Endothelial cell of umbilical vein (primary cell): ENCODE results near the gene SLC5A10. TPM values are rescaled to one million over a fixed set of nuclear protein-coding genes. Genes with fewer than 3 reads are reported as not detected.

Experiments used
- BruUV-seq: library from RNA; stranded (reverse); fragments of 400-500 nt; replicated peaks from 2 replicates; lab custom pipeline; 2021; lab: Mats Ljungman, UMichigan
- CTCF ChIA-PET: fragments of 300-600, 350-600 bp; sonication (Branson Sonifier 250); formaldehyde crosslinking; loops from one replicate; lab custom pipeline; 2021; ENCODE audit warnings: antibody characterized with exemption, inconsistent platforms; lab: Charles Lee
- POLR2A ChIA-PET: fragments of 300-600, 350-600 bp; sonication (Branson Sonifier 250); formaldehyde crosslinking; loops from one replicate; lab custom pipeline; 2021; ENCODE audit warnings: antibody characterized with exemption, inconsistent platforms; lab: Charles Lee
- DNase-seq: peaks from one replicate; pipeline ENCODE4 v3.0.0-alpha.2; 2011; ENCODE audit warnings: low read depth, low spot score
- FAIRE-seq: peaks from 2 replicates; lab custom pipeline; 2011; peaks lifted over from hg19 to GRCh38; lab: Jason Lieb, UNC
- H2AFZ ChIP-seq: 2 replicates; pipeline ENCODE4 v1.6.0; 2012; ENCODE audit warnings: low read depth, low read length, control low read depth, inconsistent platforms
- H3K27ac ChIP-seq: 2 replicates; pipeline ENCODE4 v1.5.1; 2011; ENCODE audit warnings: low read depth, mild to moderate bottlenecking, control low read depth, low read length, moderate library complexity; ENCODE audit not compliant: insufficient read depth
- H3K27me3 ChIP-seq, 2 experiments: 2 replicates each; pipeline versions ENCODE4 v1.6.0 to v1.6.1; 2011; ENCODE audit warnings: low read length in 2 of 2, mixed read lengths in 1 of 2; ENCODE audit not compliant: control insufficient read depth in 2 of 2, insufficient read depth in 2 of 2
- H3K36me3 ChIP-seq, 2 experiments: 2 replicates in 1 of 2; 3 replicates in 1 of 2; pipeline ENCODE4 v1.5.1; 2011; ENCODE audit warnings: low read length in 2 of 2, mild to moderate bottlenecking in 1 of 2, moderate library complexity in 1 of 2; ENCODE audit not compliant: control insufficient read depth in 2 of 2, insufficient read depth in 2 of 2; ENCODE audit errors: extremely low read depth in 1 of 2
- H3K4me1 ChIP-seq: 3 replicates; pipeline ENCODE4 v1.5.1; 2011; ENCODE audit warnings: mild to moderate bottlenecking, low read length; ENCODE audit not compliant: control insufficient read depth, insufficient read depth; ENCODE audit errors: extremely low read depth
- H3K4me2 ChIP-seq: 2 replicates; pipeline ENCODE4 v1.6.1; 2011; ENCODE audit warnings: low read length, control low read depth, mixed read lengths; ENCODE audit not compliant: insufficient read depth
- H3K4me3 ChIP-seq, 3 experiments: fragments of 200-600 bp in 1 of 3; sonication (generic), shearing (Covaris generic) in 1 of 3; replicated peaks in 1 of 3; 2 replicates each; pipeline ENCODE4 v1.5.1; 2011 to 2016; ENCODE audit warnings: control low read depth in 3 of 3, low read length in 3 of 3, mild to moderate bottlenecking in 2 of 3, inconsistent platforms in 1 of 3, low read depth in 1 of 3, moderate library complexity in 1 of 3; ENCODE audit not compliant: insufficient read depth in 1 of 3
- H3K79me2 ChIP-seq: 2 replicates; pipeline ENCODE4 v1.6.0; 2012; ENCODE audit warnings: low read length, inconsistent platforms; ENCODE audit not compliant: control insufficient read depth, insufficient read depth
- H3K9ac ChIP-seq: replicated peaks from 2 replicates; pipeline ENCODE3; 2011; ENCODE audit warnings: low read length, control low read depth; ENCODE audit not compliant: insufficient read depth; ENCODE audit errors: extremely low read depth
- H3K9me1 ChIP-seq: replicated peaks from 3 replicates; pipeline ENCODE4 v1.6.0; 2011; ENCODE audit warnings: mild to moderate bottlenecking, low read length; ENCODE audit not compliant: control insufficient read depth, insufficient read depth; ENCODE audit errors: extremely low read depth
- H3K9me3 ChIP-seq: replicated peaks from 2 replicates; pipeline ENCODE4 v1.5.1; 2012; ENCODE audit warnings: low read length, inconsistent platforms; ENCODE audit not compliant: control insufficient read depth, insufficient read depth
- H4K20me1 ChIP-seq: replicated peaks from 2 replicates; pipeline ENCODE3; 2011; ENCODE audit warnings: mild to moderate bottlenecking, low read length; ENCODE audit not compliant: control insufficient read depth, insufficient read depth; ENCODE audit errors: extremely low read depth
- EZH2 ChIP-seq: IDR thresholded peaks from 2 replicates; pipeline ENCODE4 v1.6.1; 2012; ENCODE audit warnings: borderline replicate concordance, low read depth, mild to moderate bottlenecking, moderate library complexity, low read length, inconsistent platforms; ENCODE audit not compliant: severe bottlenecking
- FOS ChIP-seq: IDR thresholded peaks from 2 replicates; pipeline ENCODE4 v1.6.1; 2011; ENCODE audit warnings: mild to moderate bottlenecking, low read length, moderate library complexity, borderline replicate concordance; ENCODE audit not compliant: insufficient read depth
- GATA2 ChIP-seq: IDR thresholded peaks from 2 replicates; pipeline ENCODE4 v1.7.0; 2011; ENCODE audit warnings: low read depth, mild to moderate bottlenecking, moderate library complexity, mixed read lengths, low read length; ENCODE audit not compliant: insufficient read length, insufficient read depth
- JUN ChIP-seq: IDR thresholded peaks from 2 replicates; pipeline ENCODE4 v1.6.1; 2011; ENCODE audit warnings: borderline replicate concordance, low read depth; ENCODE audit not compliant: insufficient read length, insufficient read depth
- MYC ChIP-seq: IDR thresholded peaks from one replicate; pipeline ENCODE4 v1.6.1; 2011; ENCODE audit warnings: mild to moderate bottlenecking, low read depth, low read length
- POLR2A ChIP-seq: IDR thresholded peaks from 2 replicates; pipeline ENCODE4 v1.6.1; 2012; ENCODE audit warnings: low read depth, mild to moderate bottlenecking, control low read depth, low read length
- POLR2AphosphoS5 ChIP-seq: IDR thresholded peaks from 2 replicates; pipeline ENCODE4 v1.6.1; 2012; ENCODE audit warnings: low read depth, mild to moderate bottlenecking, control low read depth, low read length, moderate library complexity; ENCODE audit not compliant: insufficient read depth
- dilution Hi-C: fragments of 300-500 bp; cut with MboI; formaldehyde crosslinking; loops from one replicate; pipeline ENCODE4 v1.15.0; 2019; ENCODE audit warnings: low sequenced_read_pairs; ENCODE audit not compliant: extremely low pct_ligation_motif_present
- intact Hi-C: fragments of 100-400 bp; cut with micrococcal nuclease; formaldehyde crosslinking; loops from one replicate; pipeline ENCODE4 v1.10.0; 2022
- polyA plus RNA-seq, 4 experiments: library from polyadenylated mRNA; depleted of rRNA in 3 of 4; stranded (reverse) in 3 of 4; unstranded in 1 of 4; fragments of >200 nt; gene quantifications; 2 replicates each; pipeline versions ENCODE4 v1.2.1 to v1.2.3, GENCODE V29; 2011 to 2012; ENCODE audit warnings: missing spikeins in 1 of 4
- total RNA-seq: library from RNA; stranded (reverse); gene quantifications from 2 replicates; pipeline ENCODE4 v1.2.3, GENCODE V29; 2021
- TF ChIP-seq, protein P1 (sequence below): IDR thresholded peaks from 2 replicates; pipeline ENCODE4 v1.6.1; 2011; ENCODE audit not compliant: insufficient read depth, insufficient read length

SLC5A10 gene
- total and polyA plus RNA-seq, 2 donors (not counting 3 experiments of a cell fraction or from before 2014, with no cell fraction given) = not detected

DNA sequence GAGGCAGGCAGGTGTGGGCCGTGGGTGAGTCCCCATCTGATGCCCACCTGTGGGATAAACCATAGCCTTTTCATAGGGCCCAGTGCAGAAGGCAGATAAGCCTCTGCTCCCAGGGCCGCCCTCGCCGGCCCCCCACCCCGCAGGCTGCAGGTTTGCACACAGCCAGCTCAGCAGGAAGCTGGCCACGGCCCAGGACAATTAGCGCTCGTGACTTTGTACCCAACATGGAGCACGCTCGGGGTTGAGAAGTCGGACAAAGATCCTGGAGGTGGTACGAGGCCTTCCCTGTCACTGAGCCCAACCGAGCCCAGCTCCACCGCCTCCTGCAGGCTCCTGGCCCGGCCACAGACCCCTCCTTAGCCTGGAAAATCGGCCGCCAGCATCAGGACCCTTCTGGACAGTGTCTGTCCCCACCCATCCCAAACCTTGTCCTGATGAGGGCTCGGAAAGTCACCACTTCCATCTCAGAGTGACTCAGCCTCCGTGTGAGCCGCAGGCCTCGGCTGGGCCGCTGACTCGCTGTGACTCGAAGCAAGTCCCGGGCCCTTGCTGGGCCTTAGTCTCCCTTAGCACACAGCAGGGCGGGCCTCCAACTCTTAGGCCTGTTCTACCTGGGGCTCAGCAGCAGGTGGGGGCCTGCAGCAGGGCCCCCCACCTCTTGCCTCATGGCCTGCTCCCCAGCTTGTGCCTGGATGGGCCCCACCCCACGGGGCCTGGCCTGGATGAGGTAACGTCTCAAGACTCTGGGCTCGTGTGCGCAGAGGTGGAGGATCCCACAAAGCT, 29.9 kb downstream of the SLC5A10 start:
- Histone ChIP-seq H3K4me1 (peaks cover 8% of the 10 kb centered on the region), H3K79me2 (no peaks in the 10 kb centered on the region), H3K4me2 (no peak overlapping the region), H2AFZ (peak overlapping the region; percentile 67), H3K9me1 (no peaks in the 10 kb centered on the region), H4K20me1 (no peaks in the 10 kb centered on the region), H3K27me3 (no peaks in the 10 kb centered on the region), H3K36me3 (peaks cover 0 to 9% of the 10 kb centered on the region in 2 experiments), H3K9ac (peak overlapping the region; percentile 39), H3K27ac (peak overlapping the region; percentile 54), H3K4me3 (no peak overlapping the region), H3K9me3 (no peaks in the 10 kb centered on the region)
- peak; percentile 46 for DNase-seq
- CTCF ChIA-PET = interaction anchor here (0.9 to 2.0 kb wide), 3 partner anchors 9 to 21 kb away, joined by 4 to 11 read pairs (median 4); no protein-coding TSS in a partner anchor
- no TSS peak for BruUV-seq
- peak; percentile 71 for FAIRE-seq
- POLR2A ChIA-PET = no interaction called here
- TF ChIP-seq FOS = peak; percentile 92
- TF ChIP-seq GATA2 = no peak
- TF ChIP-seq MYC = no peak
- dilution Hi-C loops = no loop called here
- intact Hi-C loops = no loop called here

DNA sequence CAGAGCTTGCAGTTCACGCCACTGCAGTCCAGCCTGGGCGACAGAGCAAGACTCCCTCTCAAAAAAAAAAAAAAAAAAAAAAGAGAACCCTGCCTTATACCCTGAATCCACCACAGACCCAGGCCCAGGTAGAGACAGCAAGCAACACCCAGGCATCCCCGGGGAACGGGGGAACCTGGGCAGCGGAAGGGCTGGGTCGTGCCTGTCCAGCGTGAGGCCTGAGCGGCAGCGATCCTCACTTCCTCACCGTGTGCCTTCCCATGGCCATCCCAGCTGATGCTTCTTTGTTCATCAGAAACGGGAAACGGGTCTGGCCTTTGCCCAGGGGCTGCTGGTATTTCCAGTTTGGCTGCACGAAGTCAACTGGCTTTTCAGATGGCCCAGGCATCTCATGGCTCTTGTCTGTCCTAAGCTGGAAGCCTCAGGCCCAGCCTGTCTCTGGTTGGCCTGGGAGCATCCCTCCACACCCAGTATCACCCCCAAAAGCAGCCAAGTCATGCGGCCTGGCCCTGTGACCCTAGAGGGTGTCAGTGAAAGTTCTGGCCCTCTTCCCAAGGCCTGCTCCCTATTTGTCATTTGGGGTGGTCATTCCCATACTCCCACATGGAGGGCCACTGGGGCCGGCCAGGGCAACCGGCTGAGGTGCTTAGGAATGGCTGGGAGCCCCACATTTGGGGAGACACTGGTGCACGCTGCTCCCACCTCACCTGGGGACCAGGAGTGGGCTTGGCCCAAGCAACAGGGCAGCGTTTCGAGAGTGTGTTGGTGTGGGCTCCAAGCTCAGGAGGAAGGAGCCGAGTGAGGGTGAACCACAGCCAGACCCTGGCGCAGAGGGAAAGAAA, 32.5 kb downstream of the SLC5A10 start:
- Histone ChIP-seq H2AFZ (no peak overlapping the region), H3K36me3 (peaks cover 0 to 2% of the 10 kb centered on the region in 2 experiments), H3K4me3 (no peak overlapping the region), H4K20me1 (no peaks in the 10 kb centered on the region), H3K4me1 (peaks cover 8% of the 10 kb centered on the region), H3K79me2 (no peaks in the 10 kb centered on the region), H3K9ac (no peak overlapping the region), H3K4me2 (no peak overlapping the region), H3K27me3 (no peaks in the 10 kb centered on the region), H3K9me1 (no peaks in the 10 kb centered on the region), H3K27ac (no peak overlapping the region), H3K9me3 (no peaks in the 10 kb centered on the region)
- no peak for DNase-seq
- no TSS peak for BruUV-seq
- intact Hi-C loops = no loop called here
- dilution Hi-C loops = no loop called here
- ChIA-PET CTCF (interaction anchor here (1.3 to 2.3 kb wide), 2 partner anchors 13 to 24 kb away, joined by 4 to 8 read pairs; no protein-coding TSS in a partner anchor), POLR2A (no interaction called here)
- TF ChIP-seq EZH2 = no peak
- TF ChIP-seq, protein P1, sequence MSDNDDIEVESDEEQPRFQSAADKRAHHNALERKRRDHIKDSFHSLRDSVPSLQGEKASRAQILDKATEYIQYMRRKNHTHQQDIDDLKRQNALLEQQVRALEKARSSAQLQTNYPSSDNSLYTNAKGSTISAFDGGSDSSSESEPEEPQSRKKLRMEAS = no peak
- TF ChIP-seq POLR2A = no peak
- no peak for TF ChIP-seq JUN
- TF ChIP-seq GATA2 = no peak
- TF ChIP-seq POLR2AphosphoS5 = no peak
- FAIRE-seq = no peak
